Myometrial cell (primary cell): ENCODE measurements around the gene ALDH1A3. TPM values are rescaled to one million over a fixed set of nuclear protein-coding genes. Genes with fewer than 3 reads are reported as not detected.

Experiments used
- total RNA-seq: library from RNA; depleted of rRNA; stranded (reverse); fragments of >200 nt; gene quantifications from 2 replicates; pipeline ENCODE4 v1.2.3, GENCODE V29; 2015

ALDH1A3 gene
- total RNA-seq: 13.3 and 23.4 TPM in 2 replicates

DNA sequence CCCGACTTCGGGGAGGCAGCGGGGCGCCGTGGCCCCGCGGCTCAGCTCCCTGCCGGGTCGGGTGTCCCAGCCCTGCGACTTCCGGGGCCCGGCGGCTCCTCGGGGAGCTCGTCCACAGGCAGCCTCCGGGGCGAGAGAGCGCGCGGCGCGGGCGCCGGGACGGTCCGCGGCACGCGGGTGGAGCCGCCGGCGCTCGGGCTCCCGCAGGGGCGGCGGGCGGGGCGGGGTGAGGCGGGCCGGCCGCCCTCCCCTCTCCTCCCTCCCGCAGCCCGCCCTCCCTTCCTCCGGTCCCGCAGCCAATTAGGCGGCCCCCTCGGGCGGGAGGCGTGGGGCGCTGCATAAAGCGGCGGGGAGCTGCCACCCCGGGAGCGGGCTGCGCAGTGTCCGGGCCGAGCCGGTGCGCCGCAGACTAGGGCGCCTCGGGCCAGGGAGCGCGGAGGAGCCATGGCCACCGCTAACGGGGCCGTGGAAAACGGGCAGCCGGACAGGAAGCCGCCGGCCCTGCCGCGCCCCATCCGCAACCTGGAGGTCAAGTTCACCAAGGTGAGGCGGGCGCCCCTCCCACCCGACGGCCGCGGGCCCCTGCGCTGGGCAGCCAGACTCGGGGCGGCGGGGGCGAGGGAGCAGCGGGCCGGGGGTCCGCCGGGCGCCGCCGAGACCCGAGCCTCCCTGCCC is at the start of gene ALDH1A3:
Gene ALDH1A3, plus strand, starts transcription at position 368 of the 675 bp plus-strand sequence. Its CDS starts 77 bp downstream, at position 445.

DNA sequence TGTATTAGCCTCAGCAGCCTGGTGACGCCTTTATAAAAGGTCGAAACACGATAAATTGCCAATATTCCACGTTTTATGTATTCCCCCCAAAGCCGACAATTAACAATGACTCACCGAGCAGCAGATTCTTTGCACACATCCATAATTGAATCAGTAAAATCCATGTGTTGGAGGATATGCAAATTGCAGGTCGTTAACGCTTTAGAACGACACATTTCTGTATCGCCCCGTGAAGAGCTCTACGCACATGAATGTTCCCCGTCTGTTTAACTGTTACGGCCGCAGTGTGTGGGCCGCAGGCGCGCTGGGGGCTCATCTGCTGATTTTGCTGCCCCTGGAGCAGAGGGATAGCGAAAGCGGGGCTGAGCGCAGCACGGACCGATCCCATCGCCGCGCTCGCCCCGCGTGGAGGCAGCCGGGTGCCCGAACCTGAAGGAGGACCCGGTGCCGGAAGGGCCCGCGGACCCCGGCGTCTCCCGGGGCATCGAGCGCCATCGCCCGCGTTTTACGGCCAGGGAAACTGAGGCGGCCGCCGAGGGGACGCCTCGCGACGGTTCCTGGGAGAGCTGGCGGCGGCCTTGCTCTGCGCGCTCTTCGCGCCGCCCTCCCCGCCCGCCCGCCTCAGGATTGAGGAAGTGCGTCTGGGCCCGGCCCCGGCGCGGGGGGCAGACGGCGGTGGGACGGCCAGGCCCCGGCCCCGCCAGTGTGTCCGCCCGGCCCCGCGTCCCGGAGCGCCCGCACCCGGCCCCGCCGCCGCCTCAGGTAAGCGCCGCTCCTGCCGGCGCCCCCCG is 39.3 kb downstream of the ALDH1A3 start, which contains the start of gene LRRK1:
Gene LRRK1, plus strand, starts transcription at position 668 of the 791 bp plus-strand sequence. CDS start 5,276 bp downstream, outside the sequence.

Other genes with a start within 250 kb of the ALDH1A3 start
- gene LRRK1, start 39.5 kb downstream of the ALDH1A3 start, total RNA-seq: 5.7 and 10.7 TPM in 2 replicates